Trophoblast cell (in vitro differentiated cells and primary cell): ENCODE results near the gene LTF.
A peak's percentile ranks its signal among the peaks of the same experiment; 100 is the strongest.

Experiments used
- DNase-seq, 2 donors: peaks; one replicate each; pipeline ENCODE4 v3.0.0-alpha.2; 2016
- H2AFZ ChIP-seq: 2 replicates; pipeline ENCODE4 v1.6.1; 2013; ENCODE audit warnings: low read length, moderate library complexity, mild to moderate bottlenecking; ENCODE audit not compliant: insufficient read depth, poor library complexity
- H2AK5ac ChIP-seq: 2 replicates; pipeline ENCODE4 v1.6.1; 2013; ENCODE audit warnings: mild to moderate bottlenecking, low read length
- H2BK120ac ChIP-seq: 2 replicates; pipeline ENCODE4 v1.6.1; 2013; ENCODE audit warnings: low read length, mild to moderate bottlenecking, moderate library complexity; ENCODE audit not compliant: insufficient read depth, poor library complexity
- H2BK12ac ChIP-seq: 2 replicates; pipeline ENCODE4 v1.6.1; 2013; ENCODE audit warnings: mild to moderate bottlenecking, low read length, moderate library complexity
- H2BK5ac ChIP-seq: 2 replicates; pipeline ENCODE4 v1.6.1; 2013; ENCODE audit warnings: low read length, low read depth, moderate library complexity, mild to moderate bottlenecking; ENCODE audit not compliant: poor library complexity
- H3K14ac ChIP-seq: 2 replicates; pipeline ENCODE4 v1.6.1; 2013; ENCODE audit warnings: mild to moderate bottlenecking, low read length
- H3K18ac ChIP-seq: 2 replicates; pipeline ENCODE4 v1.6.1; 2013; ENCODE audit warnings: mild to moderate bottlenecking, low read length
- H3K23ac ChIP-seq: 2 replicates; pipeline ENCODE4 v1.6.1; 2013; ENCODE audit warnings: low read length
- H3K27ac ChIP-seq: 2 replicates; pipeline ENCODE4 v1.5.1; 2013; ENCODE audit warnings: low read depth, mild to moderate bottlenecking, inconsistent platforms, low read length, moderate library complexity
- H3K27me3 ChIP-seq: 2 replicates; pipeline ENCODE4 v1.6.1; 2013; ENCODE audit warnings: inconsistent platforms, mild to moderate bottlenecking, low read length, moderate library complexity; ENCODE audit not compliant: insufficient read depth
- H3K36me3 ChIP-seq, 2 experiments: 1 replicate in 1 of 2; 2 replicates in 1 of 2; pipeline ENCODE4 v1.6.1; 2013; ENCODE audit warnings: low read length in 2 of 2, mild to moderate bottlenecking in 2 of 2, moderate library complexity in 1 of 2; ENCODE audit not compliant: insufficient read depth in 2 of 2, control insufficient read depth in 1 of 2
- H3K4ac ChIP-seq: 2 replicates; pipeline ENCODE4 v1.6.1; 2013; ENCODE audit warnings: low read depth, mild to moderate bottlenecking, low read length, moderate library complexity
- H3K4me1 ChIP-seq, 2 experiments: 1 replicate in 1 of 2; 2 replicates in 1 of 2; pipeline ENCODE4 v1.6.1; 2013; ENCODE audit warnings: low read length in 2 of 2, mild to moderate bottlenecking in 2 of 2, moderate library complexity in 1 of 2; ENCODE audit not compliant: insufficient read depth in 2 of 2, control insufficient read depth in 1 of 2
- H3K4me2 ChIP-seq: 2 replicates; pipeline ENCODE4 v1.6.1; 2013; ENCODE audit warnings: inconsistent platforms, mild to moderate bottlenecking, low read length, moderate library complexity
- H3K4me3 ChIP-seq: 2 replicates; pipeline ENCODE4 v1.5.1; 2013; ENCODE audit warnings: mild to moderate bottlenecking, low read depth, low read length, inconsistent platforms
- H3K79me1 ChIP-seq: one replicate; pipeline ENCODE4 v1.6.1; 2013; ENCODE audit warnings: low read length
- H3K79me2 ChIP-seq: 2 replicates; pipeline ENCODE4 v1.6.1; 2013; ENCODE audit warnings: low read length, mild to moderate bottlenecking; ENCODE audit not compliant: control insufficient read depth, insufficient read depth, poor library complexity
- H3K9ac ChIP-seq: 2 replicates; pipeline ENCODE4 v1.6.1; 2013; ENCODE audit warnings: mild to moderate bottlenecking, low read length
- H3K9me3 ChIP-seq: 2 replicates; pipeline ENCODE4 v1.6.1; 2013; ENCODE audit warnings: low read depth, mild to moderate bottlenecking, control low read depth, inconsistent platforms, low read length; ENCODE audit not compliant: insufficient read depth
- H4K12ac ChIP-seq: 2 replicates; pipeline ENCODE4 v1.6.1; 2013; ENCODE audit warnings: low read depth, mild to moderate bottlenecking, low read length, moderate library complexity
- H4K8ac ChIP-seq: 2 replicates; pipeline ENCODE4 v1.6.1; 2013; ENCODE audit warnings: low read depth, mild to moderate bottlenecking, low read length, moderate library complexity
- H4K91ac ChIP-seq: one replicate; pipeline ENCODE4 v1.6.1; 2013; ENCODE audit warnings: low read depth, mild to moderate bottlenecking, low read length, moderate library complexity
- WGBS: extraction: QIAGEN DNeasy Blood & Tissue Kit; methylation state at CpG from one replicate; pipeline ENCODE4 v1.1.7; 2013; ENCODE audit warnings: missing lambda C conversion rate; ENCODE audit not compliant: insufficient read length, insufficient coverage; ENCODE audit errors: extremely low coverage; 5-methylcytosine and 5-hydroxymethylcytosine counted together

LTF gene

DNA sequence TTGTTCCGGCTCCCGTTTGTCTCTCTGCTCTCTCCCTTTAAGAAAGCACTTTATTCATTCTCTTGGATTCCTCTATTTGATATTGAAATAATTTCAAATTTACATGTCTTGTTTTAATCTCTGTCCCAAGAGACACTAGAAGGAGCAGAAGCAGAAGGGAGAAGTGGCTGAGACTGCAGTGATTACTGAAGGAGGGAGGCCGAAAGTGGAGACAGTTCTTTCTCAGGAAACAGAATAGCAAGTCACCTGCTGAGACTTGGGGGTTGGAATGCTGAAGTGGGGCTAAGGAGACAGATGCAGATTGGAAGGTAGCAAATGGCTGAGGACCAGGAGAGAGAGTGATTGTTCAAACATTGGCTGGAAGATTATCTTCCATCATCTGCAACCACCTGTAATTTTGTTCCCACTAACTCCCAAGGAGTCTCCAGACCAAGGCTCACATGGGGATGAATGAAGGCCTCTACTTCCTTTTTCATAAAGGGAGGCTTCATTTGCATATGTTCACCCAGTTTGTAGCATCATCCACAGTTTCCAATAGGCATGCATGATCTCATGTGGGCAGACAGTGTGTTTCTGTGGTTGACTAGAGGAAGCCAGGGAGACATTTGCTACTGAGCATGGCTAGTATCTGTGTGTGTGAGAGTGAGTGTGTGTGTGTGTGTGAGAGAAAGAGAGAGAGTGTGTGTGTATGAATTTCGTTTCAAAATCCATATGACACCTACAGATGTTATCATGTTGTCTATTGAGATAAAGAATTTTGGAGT lies 24.0 kb downstream of the LTF start:
- Histone ChIP-seq H3K79me1 (no peaks in the 10 kb centered on the region), H2BK12ac (no peak overlapping the region), H4K91ac (no peak overlapping the region), H2BK120ac (no peak overlapping the region), H3K23ac (no peak overlapping the region), H3K27me3 (no peaks in the 10 kb centered on the region), H2AFZ (no peak overlapping the region), H2BK5ac (no peak overlapping the region), H4K8ac (no peak overlapping the region), H3K27ac (no peak overlapping the region), H3K9ac (no peak overlapping the region), H3K18ac (no peak overlapping the region), H3K4me2 (no peak overlapping the region), H3K9me3 (peaks cover 2% of the 10 kb centered on the region), H2AK5ac (no peak overlapping the region), H3K4me3 (no peak overlapping the region), H3K79me2 (no peaks in the 10 kb centered on the region), H4K12ac (no peak overlapping the region), H3K4ac (no peak overlapping the region), H3K14ac (no peak overlapping the region), H3K4me1 (no peaks in the 10 kb centered on the region), H3K36me3 (no peaks in the 10 kb centered on the region)
- peak in 1 of 2 donors; percentile 7 for DNase-seq
- WGBS: no CpG with 5 or more reads among the region's 4 CpGs

GRCh38 chr3:46438831-46439230 lies 25.9 kb downstream of the LTF start:
- WGBS: no CpG with 5 or more reads among the region's 3 CpGs
- no peak overlapping the region for H2BK5ac ChIP-seq
- DNase-seq: no peak

DNA sequence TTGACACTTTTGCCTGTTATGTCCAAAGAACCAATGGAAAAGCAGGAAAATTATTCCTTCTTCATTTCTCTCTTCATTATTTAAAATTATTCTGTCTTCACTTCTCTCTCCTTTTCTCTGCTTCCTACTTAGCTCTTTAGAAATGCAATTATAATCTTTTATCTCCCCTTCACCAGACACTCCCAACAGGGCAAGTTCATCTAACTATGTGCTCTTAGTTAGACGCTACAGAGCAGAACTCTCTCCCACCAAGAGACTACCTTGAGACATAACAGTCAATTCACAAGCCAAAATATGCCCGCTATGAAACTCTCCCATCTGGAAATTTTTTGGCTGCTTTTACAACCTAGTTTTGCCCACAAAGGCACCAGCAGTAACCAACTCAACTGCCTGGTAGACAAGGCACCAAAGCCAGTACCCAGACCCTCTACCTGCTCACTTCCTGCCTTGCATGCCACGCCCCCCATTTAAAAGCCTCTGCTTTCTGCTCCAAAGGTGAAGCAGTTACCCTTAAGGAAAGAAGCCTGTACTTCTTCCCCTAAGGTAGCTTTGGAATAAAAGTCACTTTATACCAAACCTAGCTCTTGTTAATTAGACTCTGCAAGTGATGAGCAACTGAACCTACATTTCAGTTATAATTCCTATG lies 29.5 kb downstream of the LTF start:
- no CpG with 5 or more reads among the region's 3 CpGs for WGBS
- Histone ChIP-seq H3K23ac (no peak overlapping the region), H3K14ac (no peak overlapping the region), H2BK12ac (no peak overlapping the region), H3K79me2 (no peaks in the 10 kb centered on the region), H2BK5ac (no peak overlapping the region), H3K9me3 (peaks cover 6% of the 10 kb centered on the region), H3K27ac (no peak overlapping the region), H2AFZ (no peak overlapping the region), H3K4me3 (no peak overlapping the region), H2AK5ac (no peak overlapping the region), H3K79me1 (peaks cover 2% of the 10 kb centered on the region), H3K9ac (no peak overlapping the region), H4K12ac (no peak overlapping the region), H4K91ac (no peak overlapping the region), H3K36me3 (peaks cover 0 to 2% of the 10 kb centered on the region in 2 experiments), H3K4me2 (no peak overlapping the region), H2BK120ac (no peak overlapping the region), H3K4me1 (peaks cover 3% of the 10 kb centered on the region in 2 experiments), H3K18ac (no peak overlapping the region), H3K4ac (no peak overlapping the region), H3K27me3 (no peaks in the 10 kb centered on the region), H4K8ac (no peak overlapping the region)
- peak; percentile 10 to 62 for DNase-seq

More at GRCh38 chr3:46438831-46439230, 25.9 kb downstream of the LTF start:
- Histone ChIP-seq H3K9ac (no peak overlapping the region), H2BK120ac (no peak overlapping the region), H2AFZ (no peak overlapping the region), H3K4me2 (no peak overlapping the region), H3K4me3 (no peak overlapping the region), H3K27me3 (no peaks in the 10 kb centered on the region), H3K27ac (no peak overlapping the region), H4K91ac (no peak overlapping the region), H4K8ac (no peak overlapping the region), H2AK5ac (no peak overlapping the region), H3K23ac (no peak overlapping the region), H3K14ac (no peak overlapping the region), H2BK12ac (no peak overlapping the region), H3K4me1 (peaks cover 1 to 2% of the 10 kb centered on the region in 2 experiments), H3K36me3 (no peaks in the 10 kb centered on the region), H3K4ac (no peak overlapping the region), H3K79me1 (peaks cover 1% of the 10 kb centered on the region), H3K9me3 (peaks cover 3% of the 10 kb centered on the region), H3K79me2 (no peaks in the 10 kb centered on the region), H4K12ac (no peak overlapping the region), H3K18ac (no peak overlapping the region)

- peak overlapping the region; percentile 87 for H2BK120ac ChIP-seq
- H4K8ac ChIP-seq: peak overlapping the region; percentile 39
- peaks cover 6% of the 10 kb centered on the region for H3K9me3 ChIP-seq
- peak overlapping the region; percentile 76 for H2BK12ac ChIP-seq
- H2AFZ ChIP-seq: no peak overlapping the region
- H2AK5ac ChIP-seq: no peak overlapping the region
- H3K79me2 ChIP-seq: no peaks in the 10 kb centered on the region
- H3K4me2 ChIP-seq: no peak overlapping the region
- H2BK5ac ChIP-seq: no peak overlapping the region
- no peaks in the 10 kb centered on the region for H3K27me3 ChIP-seq
- H3K18ac ChIP-seq: no peak overlapping the region
- no CpG with 5 or more reads among the region's 1 CpG for WGBS
- H3K79me1 ChIP-seq: peaks cover 2% of the 10 kb centered on the region
- no peak overlapping the region for H3K23ac ChIP-seq
- H3K4me3 ChIP-seq: no peak overlapping the region
- DNase-seq: no peak
- no peak overlapping the region for H3K14ac ChIP-seq
- peaks cover 0 to 2% of the 10 kb centered on the region in 2 experiments for H3K36me3 ChIP-seq
- no peak overlapping the region for H3K9ac ChIP-seq
- H4K91ac ChIP-seq: peak overlapping the region; percentile 57
- H3K4me1 ChIP-seq: peaks cover 3% of the 10 kb centered on the region in 2 experiments
- peak overlapping the region; percentile 39 for H3K4ac ChIP-seq
- H4K12ac ChIP-seq: no peak overlapping the region
- H3K27ac ChIP-seq: no peak overlapping the region
These were observed 30.9 kb downstream of the LTF start for GRCh38 chr3:46433841-46434240.
